ENCODE measurements around the gene EDAR. TPM values are rescaled to one million over a fixed set of nuclear protein-coding genes. Genes with fewer than 3 reads are reported as not detected.

Gene EDAR
- polyA plus RNA-seq, 2 of the 4 experiments (the other 2 are of a cell fraction) = 0.05 to 0.26 TPM

GRCh38 chr2:108868911-108869310 is 120.1 kb downstream of the EDAR start:
- FAIRE-seq (no peak), DNase-seq (ENCODE audit: low read depth in 1 of 2, low spot score in 1 of 2) (no peak), ATAC-seq (no peak)
- Histone ChIP-seq H3K4me2 (no peak overlapping the region), H3K9me3 (peaks cover 9% of the 10 kb centered on the region; the same call in 2 of the 3 replicates), H3K27ac (no peak overlapping the region), H3K4me1 (no peaks in the 10 kb centered on the region), H3K4me3 (no peak overlapping the region)
- no peak for TF ChIP-seq ZFP36 (IDR thresholded peaks at IDR 0.05; ENCODE audit: borderline replicate concordance, partially characterized antibody)
- TF ChIP-seq REST (IDR thresholded peaks at IDR 0.05) = no peak
- no peak for TF ChIP-seq BHLHE40 (IDR thresholded peaks at IDR 0.05; ENCODE audit: low read depth, low read length)
- TF ChIP-seq ZC3H11A (IDR thresholded peaks at IDR 0.05) = no peak
- no peak for TF ChIP-seq RNF2 (IDR thresholded peaks at IDR 0.05; ENCODE audit: borderline replicate concordance, low read depth)
- CTCF ChIA-PET = interaction anchor here (0.8 kb wide), 2 partner anchors 147 to 234 kb away, joined by 3 read pairs; no protein-coding TSS in a partner anchor
- POLR2A ChIA-PET = no interaction called here
- 85% methylated on average over 1 of the region's 1 CpG for WGBS (ENCODE audit: missing lambda C conversion rate)

- TF ChIP-seq ZC3H11A (IDR thresholded peaks at IDR 0.05) = no peak
- TF ChIP-seq, protein P1, sequence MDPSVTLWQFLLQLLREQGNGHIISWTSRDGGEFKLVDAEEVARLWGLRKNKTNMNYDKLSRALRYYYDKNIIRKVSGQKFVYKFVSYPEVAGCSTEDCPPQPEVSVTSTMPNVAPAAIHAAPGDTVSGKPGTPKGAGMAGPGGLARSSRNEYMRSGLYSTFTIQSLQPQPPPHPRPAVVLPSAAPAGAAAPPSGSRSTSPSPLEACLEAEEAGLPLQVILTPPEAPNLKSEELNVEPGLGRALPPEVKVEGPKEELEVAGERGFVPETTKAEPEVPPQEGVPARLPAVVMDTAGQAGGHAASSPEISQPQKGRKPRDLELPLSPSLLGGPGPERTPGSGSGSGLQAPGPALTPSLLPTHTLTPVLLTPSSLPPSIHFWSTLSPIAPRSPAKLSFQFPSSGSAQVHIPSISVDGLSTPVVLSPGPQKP (IDR thresholded peaks at IDR 0.05; ENCODE audit: low read depth, low read length) = no peak
- TF ChIP-seq, protein P2, sequence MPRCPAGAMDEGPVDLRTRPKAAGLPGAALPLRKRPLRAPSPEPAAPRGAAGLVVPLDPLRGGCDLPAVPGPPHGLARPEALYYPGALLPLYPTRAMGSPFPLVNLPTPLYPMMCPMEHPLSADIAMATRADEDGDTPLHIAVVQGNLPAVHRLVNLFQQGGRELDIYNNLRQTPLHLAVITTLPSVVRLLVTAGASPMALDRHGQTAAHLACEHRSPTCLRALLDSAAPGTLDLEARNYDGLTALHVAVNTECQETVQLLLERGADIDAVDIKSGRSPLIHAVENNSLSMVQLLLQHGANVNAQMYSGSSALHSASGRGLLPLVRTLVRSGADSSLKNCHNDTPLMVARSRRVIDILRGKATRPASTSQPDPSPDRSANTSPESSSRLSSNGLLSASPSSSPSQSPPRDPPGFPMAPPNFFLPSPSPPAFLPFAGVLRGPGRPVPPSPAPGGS (IDR thresholded peaks at IDR 0.05) = no peak
- no peak for TF ChIP-seq REST (IDR thresholded peaks at IDR 0.05)
- TF ChIP-seq, protein P3, sequence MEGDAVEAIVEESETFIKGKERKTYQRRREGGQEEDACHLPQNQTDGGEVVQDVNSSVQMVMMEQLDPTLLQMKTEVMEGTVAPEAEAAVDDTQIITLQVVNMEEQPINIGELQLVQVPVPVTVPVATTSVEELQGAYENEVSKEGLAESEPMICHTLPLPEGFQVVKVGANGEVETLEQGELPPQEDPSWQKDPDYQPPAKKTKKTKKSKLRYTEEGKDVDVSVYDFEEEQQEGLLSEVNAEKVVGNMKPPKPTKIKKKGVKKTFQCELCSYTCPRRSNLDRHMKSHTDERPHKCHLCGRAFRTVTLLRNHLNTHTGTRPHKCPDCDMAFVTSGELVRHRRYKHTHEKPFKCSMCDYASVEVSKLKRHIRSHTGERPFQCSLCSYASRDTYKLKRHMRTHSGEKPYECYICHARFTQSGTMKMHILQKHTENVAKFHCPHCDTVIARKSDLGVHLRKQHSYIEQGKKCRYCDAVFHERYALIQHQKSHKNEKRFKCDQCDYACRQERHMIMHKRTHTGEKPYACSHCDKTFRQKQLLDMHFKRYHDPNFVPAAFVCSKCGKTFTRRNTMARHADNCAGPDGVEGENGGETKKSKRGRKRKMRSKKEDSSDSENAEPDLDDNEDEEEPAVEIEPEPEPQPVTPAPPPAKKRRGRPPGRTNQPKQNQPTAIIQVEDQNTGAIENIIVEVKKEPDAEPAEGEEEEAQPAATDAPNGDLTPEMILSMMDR (IDR thresholded peaks at IDR 0.05) = no peak
- TF ChIP-seq RAD21 (conservative IDR thresholded peaks at IDR 0.05 in 1 of 2, IDR thresholded peaks at IDR 0.05 in 1 of 2) = no peak
- no peak for TF ChIP-seq FOSL2 (IDR thresholded peaks at IDR 0.05)
- no peak for TF ChIP-seq FOSL2 (CRISPR knock-in tag; IDR thresholded peaks at IDR 0.05)
- TF ChIP-seq JUNB (IDR thresholded peaks at IDR 0.05) = no peak
- no peak for TF ChIP-seq ZFP36 (IDR thresholded peaks at IDR 0.05; ENCODE audit: borderline replicate concordance, partially characterized antibody)
- TF ChIP-seq HEYL (CRISPR knock-in tag; IDR thresholded peaks at IDR 0.05) = no peak
- no peak for TF ChIP-seq MYC (IDR thresholded peaks at IDR 0.05; ENCODE audit: borderline replicate concordance, low read length)
- TF ChIP-seq, protein P4, sequence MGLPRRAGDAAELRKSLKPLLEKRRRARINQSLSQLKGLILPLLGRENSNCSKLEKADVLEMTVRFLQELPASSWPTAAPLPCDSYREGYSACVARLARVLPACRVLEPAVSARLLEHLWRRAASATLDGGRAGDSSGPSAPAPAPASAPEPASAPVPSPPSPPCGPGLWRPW (IDR thresholded peaks at IDR 0.05) = no peak
- TF ChIP-seq FOXS1 (CRISPR knock-in tag; IDR thresholded peaks at IDR 0.05) = no peak
- TF ChIP-seq CBX8 (IDR thresholded peaks at IDR 0.05) = no peak
- TF ChIP-seq ZNF302 (CRISPR knock-in tag; IDR thresholded peaks at IDR 0.05) = no peak
- no peak for TF ChIP-seq MAFK (IDR thresholded peaks at IDR 0.05; ENCODE audit: partially characterized antibody)
- TF ChIP-seq HOXB5 (CRISPR knock-in tag; IDR thresholded peaks at IDR 0.05) = no peak
- no peak for TF ChIP-seq CEBPB (IDR thresholded peaks at IDR 0.05)
- no peak for DNase-seq (ENCODE audit: low read depth in 1 of 2, low spot score in 1 of 2)
These were observed 123.0 kb downstream of the EDAR start for GRCh38 chr2:108866041-108866440.

More at GRCh38 chr2:108866041-108866440, 123.0 kb downstream of the EDAR start:
- Histone ChIP-seq H3K4me2 (no peak overlapping the region), H3K4me3 (no peak overlapping the region), H3K9me3 (peaks cover 9% of the 10 kb centered on the region; the same call in 2 of the 3 replicates), H3K27ac (no peak overlapping the region), H3K4me1 (no peaks in the 10 kb centered on the region)
- CTCF ChIA-PET = interaction anchor here (0.9 kb wide), 1 partner anchor 123 kb away, joined by 3 read pairs; no protein-coding TSS in a partner anchor
- POLR2A ChIA-PET = no interaction called here
- FAIRE-seq (no peak), ATAC-seq (no peak)
